Renal pelvis (tissue), 4 donors: ENCODE data around the gene ISYNA1. TPM values are rescaled to one million over a fixed set of nuclear protein-coding genes. Genes with fewer than 3 reads are reported as not detected.
A peak's percentile ranks its signal among the peaks of the same experiment; 100 is the strongest.

Experiments
- DNase-seq: peaks from one replicate; pipeline ENCODE4 v3.0.0-alpha.2; 2013
- polyA plus RNA-seq, 3 donors: library from polyadenylated mRNA; unstranded; fragments of 120-200 nt; gene quantifications; one replicate each; pipeline ENCODE4 v1.2.1, GENCODE V29; 2013; ENCODE audit not compliant: insufficient read length in 3 of 3

The ISYNA1 gene
- polyA plus RNA-seq, 3 donors = 115 to 147 (median 133) TPM

DNA sequence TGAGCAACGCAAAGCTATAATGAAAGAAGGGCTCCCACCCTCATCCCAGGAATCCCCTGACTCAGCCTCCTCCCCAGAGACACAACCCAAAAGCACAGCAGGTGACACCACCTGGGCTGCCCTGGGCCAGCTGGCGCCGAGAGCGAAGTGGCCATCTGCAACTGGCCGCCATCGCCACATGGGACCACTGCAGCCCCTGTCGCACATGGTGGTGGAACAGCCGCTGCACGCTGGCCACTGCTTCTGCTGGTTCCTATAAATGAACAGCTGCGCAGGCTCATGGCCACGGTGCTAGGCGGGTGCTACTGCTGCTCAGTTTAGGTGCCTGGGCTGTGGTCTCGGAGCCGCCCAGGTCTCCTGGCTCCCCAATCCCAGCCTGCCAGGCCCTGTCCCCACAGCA is 11.6 kb upstream of the ISYNA1 start:
- DNase-seq = no peak

- DNase-seq = no peak
These were observed 9.0 kb upstream of the ISYNA1 start for GRCh38 chr19:18446811-18447359.

DNA sequence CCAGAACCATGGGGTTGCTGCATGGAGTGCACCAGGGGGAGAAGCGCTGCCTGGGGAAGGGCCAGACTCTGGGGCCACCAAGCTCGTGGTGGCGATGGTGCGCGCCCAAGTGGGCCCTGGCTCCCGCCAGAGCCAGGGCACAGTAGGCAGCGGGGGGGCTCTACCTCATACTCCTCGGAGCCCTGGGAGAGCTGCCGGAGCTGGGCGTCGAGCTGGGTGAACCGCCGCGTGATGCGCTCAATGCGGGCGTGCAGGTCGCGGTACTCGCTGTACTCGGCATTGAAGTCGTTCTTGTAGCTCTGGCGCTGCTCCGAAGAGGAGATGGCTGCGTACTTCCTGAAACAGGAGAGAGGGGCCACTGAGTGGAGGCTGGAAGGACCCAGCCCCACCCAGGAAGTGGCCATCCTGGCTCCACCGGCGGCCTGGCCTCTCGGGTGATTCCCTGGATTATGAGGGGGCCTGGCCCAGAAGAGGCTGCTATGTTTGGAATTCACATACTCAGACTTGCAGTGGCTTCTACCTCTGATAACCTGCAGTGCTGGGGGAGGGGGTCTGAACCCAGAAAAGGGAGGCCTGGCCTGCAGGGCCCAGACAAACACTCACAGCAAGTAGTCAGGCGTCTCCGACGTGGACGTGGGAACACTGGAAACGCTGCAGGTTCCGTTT is 8.3 kb upstream of the ISYNA1 start:
- DNase-seq = no peak

GRCh38 chr19:18445262-18445948 is 7.5 kb upstream of the ISYNA1 start:
- DNase-seq = no peak

DNA sequence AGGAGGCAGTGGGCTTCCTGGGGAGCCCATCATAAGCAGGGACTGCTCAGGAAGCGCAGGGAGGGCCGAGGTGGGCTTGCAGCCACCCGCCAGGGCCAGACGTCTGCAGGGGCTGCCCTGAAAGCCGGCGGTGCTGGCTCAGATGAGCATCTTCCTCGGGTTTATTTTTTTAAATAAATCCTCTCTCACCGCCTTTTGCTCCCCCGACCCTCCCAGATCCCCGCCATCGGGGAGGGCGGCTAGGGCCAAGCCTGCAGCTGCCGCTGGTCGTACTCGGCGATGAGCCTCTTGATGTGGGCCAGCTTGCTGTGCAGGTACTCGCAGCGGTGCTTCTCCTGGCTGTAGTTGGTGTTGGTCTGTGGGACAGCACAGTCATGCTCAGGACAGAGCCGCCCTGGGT is 6.6 kb upstream of the ISYNA1 start:
- no peak for DNase-seq

DNA sequence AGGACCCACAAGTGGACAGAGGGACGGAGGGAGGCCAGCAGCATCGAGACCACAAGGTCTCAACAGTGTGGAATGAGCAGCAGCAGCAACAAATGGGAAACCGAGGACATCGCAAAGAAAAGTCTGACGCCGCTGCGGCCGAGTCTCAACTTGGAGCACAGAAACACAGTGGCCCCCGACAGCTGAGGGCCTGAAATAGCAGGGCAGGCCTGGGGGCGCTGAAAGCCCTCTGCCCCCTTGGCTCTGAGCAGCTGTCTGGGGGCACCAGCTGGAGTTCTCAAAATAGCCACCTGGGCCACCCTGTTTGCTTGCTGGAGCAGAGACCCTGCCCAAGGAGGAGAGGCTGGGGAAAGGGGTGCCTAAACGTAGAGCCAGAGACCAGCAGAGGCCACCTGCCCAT is 5.9 kb upstream of the ISYNA1 start:
- DNase-seq = no peak

- DNase-seq = no peak
These were observed 5.5 kb upstream of the ISYNA1 start for GRCh38 chr19:18443406-18443805.

DNA sequence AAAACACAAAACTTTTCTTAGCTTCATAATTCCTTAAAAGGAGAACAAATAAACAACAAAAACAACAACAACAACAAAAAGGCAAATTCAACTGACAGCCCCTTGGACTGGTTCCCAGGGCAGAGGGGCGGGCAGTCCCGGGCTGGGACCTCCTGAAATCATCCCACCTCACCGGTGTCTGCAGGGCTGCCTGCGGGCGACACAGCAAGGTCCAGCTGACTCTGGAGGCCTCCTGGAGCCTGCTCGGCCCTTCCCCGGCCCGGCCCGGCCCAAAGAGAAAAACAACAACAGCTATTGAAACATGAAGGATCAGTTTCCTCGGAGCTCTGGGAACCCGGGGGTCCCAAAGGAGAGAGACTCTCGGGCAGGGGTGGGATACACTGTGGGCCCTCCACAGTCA is 5.0 kb upstream of the ISYNA1 start:
- no peak for DNase-seq

DNA sequence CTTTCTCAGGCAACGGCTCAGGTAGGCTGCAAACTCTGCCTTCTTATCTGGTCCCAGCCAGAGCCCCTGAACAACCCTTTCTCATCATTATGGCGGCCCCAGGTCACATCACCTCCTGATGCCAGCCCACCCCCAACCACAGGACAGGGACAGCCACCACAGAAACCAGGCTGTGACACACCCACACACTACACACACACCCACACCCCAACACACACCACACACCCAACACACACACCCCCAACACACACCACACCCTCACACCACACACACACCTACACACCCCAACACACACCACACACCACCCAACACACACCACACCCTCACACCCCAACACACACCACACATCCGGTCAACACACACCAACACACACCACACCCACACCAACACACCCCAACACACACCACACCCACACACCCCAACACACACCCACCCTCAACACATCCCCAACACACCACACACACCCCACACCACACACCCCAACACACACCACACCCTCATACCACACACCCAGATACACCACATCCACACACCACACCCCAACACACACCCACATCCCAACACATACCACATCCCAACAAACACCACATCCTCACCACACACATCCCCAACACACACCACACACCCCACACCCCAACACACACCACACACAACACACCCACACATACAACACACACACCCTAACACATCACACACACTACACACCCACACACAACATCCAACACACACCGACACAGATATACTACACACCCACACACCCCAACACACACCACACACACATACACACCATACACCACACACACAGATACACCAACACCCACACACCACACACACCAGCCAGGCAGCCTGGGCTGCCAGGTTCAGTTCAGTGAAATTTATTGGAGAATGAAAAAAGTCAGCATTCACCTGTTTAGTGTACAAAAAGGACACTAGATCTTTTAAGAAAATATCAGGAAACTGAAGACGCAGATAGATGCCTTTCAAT is 4.2 kb upstream of the ISYNA1 start:
- DNase-seq = no peak

DNA sequence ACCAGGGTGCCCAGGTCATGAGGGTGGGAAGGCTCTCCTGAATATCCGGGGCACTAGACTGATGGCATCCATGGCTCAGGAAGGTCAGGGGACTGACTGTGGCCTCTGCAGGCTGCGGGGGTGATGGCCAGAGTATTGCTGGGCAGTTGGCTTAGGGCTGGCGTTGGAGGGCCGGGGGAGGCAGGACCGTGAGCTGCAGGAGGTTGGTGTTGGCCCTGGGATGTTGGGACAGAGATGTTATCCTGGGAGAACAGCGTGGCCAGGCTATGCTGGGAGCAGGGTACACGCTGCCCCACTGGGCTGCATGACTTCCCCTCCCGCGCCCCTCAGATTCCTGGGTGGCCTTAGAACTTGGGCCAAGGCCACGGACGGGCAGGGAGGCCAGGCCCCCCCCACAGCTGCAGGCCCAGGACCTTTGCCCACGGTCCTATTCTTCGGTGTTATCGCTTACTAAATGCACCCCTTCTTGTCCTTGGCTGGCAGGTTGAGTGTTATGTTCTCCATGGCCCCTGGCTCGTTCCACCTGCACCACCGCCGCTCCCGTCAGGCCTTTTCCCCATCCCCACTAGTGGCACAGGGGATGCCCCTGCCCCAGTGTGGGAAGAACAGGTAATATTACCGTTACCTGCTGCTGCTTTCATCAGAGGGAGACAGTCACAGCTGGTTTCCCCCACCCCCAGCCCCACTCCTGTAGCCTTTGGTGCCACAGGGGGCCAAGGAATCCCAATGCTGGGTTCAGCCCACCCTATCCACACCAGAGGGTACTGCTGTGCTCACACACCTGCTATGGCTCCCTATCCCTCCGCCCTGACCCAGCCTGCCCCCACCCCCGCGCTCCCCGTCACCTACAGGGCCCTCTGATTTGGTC is 3.2 kb upstream of the ISYNA1 start:
- no peak for DNase-seq

- no peak for DNase-seq
These were observed 2.5 kb upstream of the ISYNA1 start for GRCh38 chr19:18440415-18440877.

DNA sequence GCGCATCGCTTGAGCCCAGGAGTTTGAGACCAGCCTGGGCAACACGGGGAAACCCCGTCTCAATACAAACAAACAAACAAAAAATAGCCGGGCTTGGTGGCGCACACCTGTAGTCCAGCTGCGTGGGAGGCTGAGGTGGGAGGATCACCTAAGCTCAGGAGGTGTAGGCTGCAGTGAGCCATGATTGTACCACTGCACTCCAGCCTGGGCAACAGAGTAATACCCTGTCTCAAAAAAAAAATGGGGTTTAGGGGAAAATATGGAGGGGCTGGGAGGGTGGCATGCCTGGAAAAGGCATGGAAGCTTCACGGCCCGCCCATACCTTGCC is 1.9 kb upstream of the ISYNA1 start:
- DNase-seq = no peak

DNA sequence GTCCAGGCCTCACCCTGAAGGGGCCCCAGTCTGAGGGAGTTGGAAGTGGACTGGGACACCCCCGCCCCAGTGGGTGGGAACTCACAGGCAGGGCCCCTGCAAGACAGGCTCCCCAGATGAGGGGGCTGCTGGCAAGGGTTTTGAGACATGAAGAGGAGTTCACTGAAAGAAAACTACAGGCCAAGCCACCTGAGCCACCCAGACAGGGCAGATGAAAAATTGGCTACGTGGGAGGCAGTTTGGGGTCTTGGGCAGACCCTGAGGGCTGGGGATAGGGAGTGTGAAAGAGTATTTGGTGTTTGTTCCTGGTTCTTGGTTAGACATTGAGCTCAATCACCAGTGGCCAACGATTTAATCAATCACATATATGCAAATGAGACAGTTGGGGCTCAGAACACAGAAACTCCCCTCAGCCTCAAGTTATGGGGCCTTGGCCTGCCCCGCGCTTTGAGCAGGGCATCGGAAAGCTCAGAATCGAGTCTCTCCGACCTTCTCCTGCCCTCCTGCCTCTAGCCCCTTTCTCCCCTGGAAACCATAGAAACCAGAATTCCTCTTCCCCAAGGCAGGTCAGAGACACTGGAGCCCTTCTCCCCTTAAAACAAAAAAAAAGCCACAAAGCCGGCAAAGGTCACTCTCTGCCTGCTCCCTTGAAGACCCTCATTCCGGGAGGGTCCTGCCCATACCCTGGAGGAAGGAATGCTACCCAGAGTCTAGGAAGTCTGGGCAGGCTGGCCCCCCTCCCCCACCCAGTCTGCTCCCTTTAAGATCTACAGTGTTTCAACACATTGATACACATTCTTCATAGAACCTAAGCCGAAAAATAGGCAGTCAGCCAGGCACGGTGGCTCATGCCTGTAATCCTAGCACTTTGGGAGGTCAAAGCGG is 1.3 kb upstream of the ISYNA1 start:
- DNase-seq = no peak

DNA sequence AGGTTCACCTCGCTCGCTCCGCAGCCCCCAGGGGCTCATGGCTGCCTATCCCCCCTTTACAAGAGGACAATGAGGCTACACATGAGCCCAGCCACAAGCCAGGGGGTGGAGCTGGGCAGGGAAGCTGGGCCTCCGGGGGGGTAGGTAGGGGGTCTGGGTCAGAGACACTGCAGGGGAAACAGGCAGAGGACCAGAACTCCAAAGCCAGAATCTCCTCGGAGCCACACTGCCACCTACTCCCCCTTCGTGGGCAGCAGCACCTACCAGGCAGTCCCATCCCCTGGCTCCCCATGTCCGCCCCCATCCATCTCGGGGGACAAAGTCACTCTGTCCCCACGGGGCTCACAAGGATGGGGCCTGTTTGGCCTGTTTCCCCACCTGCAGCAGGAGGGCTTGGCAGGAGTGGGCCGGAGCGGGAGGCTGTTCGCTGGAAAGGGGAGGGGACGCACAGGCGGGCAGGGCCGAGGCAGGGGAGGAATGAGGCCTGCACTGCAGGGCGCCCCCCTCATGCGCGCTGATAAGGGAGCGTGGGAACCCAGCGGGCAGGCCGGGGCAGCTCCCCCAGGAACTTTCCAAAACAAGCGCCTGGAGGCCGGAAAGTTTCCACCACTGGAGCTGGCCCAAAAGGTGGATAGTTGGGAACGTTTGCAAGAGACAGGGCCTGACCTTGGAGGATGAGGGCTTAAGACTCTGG is 545 bp upstream of the ISYNA1 start:
- DNase-seq = no peak

GRCh38 chr19:18436671-18437490 is 1.1 kb downstream of the ISYNA1 start:
- DNase-seq = peak; percentile 90

- no peak for DNase-seq
These were observed 1.9 kb downstream of the ISYNA1 start for GRCh38 chr19:18435842-18436670.

DNA sequence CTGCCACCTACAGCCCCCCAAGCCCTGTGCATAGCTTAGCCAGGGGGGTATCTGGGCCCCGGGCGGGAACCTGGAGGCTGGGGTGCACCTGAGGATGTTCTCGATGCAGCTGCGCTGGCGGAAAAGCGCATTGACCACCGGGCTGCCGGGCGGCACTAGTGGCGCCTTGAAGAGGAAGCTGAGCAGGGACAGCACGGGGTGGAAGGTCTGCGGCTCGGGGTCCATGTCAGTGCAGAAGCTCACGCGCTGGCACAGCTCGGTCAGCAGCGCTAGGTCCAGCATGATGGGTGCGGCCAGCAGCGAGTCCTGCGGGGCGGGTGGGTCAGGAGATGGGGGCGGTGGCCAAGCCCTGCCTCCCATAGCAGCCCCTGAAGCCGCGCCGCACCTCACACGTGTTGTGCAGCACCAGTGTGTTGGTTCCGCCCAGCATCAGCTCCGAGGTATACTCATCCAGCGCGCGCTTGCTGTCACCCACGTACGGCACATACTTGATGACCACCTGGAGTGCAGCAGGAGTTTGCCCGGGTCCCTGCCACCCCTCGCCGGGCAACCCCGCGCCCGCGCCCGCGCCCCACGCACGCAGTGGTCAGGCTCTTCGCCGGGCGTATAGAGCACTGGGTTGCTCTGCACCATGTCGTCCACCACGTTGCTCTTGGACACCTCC is 2.6 kb downstream of the ISYNA1 start:
- no peak for DNase-seq
